HepG2 (cell line): ENCODE measurements around the gene MYO3B. TPM values are rescaled to one million over a fixed set of nuclear protein-coding genes. Genes with fewer than 3 reads are reported as not detected.

Source experiments
- ATF1 ChIP-seq: IDR thresholded peaks from 2 replicates; pipeline ENCODE4 v1.6.1; 2016; ENCODE audit warnings: mild to moderate bottlenecking, control low read depth
- ATF7 ChIP-seq, 2 experiments: fragments of 450-650 bp in 1 of 2; sonication (generic) in 1 of 2; formaldehyde crosslinking in 1 of 2; IDR thresholded peaks; 2 replicates each; pipeline versions ENCODE4 v1.4.0 to v1.6.1; 2016 to 2020; ENCODE audit warnings: antibody characterized with exemption in 1 of 2, mild to moderate bottlenecking in 1 of 2, missing genetic modification reagents in 1 of 2
- HES4 ChIP-seq: sonication (generic); formaldehyde crosslinking; IDR thresholded peaks from 2 replicates; pipeline ENCODE4 v1.9.0; 2021; ENCODE audit warnings: mild to moderate bottlenecking, missing genetic modification reagents, borderline replicate concordance
- HHEX ChIP-seq: IDR thresholded peaks from 2 replicates; pipeline ENCODE4 v1.6.1; 2016; ENCODE audit warnings: control low read depth
- SIN3A ChIP-seq: IDR thresholded peaks from 2 replicates; pipeline ENCODE4 v1.6.1; 2011; ENCODE audit warnings: low read depth, mild to moderate bottlenecking, control low read depth, low read length, borderline replicate concordance
- SMC3 ChIP-seq: IDR thresholded peaks from 2 replicates; pipeline ENCODE4 v1.6.1; 2011; ENCODE audit warnings: low read length, improper control_type of control experiment
- ZNF350 ChIP-seq: sonication (generic); formaldehyde crosslinking; IDR thresholded peaks from 2 replicates; pipeline ENCODE4 v1.4.0; 2020; ENCODE audit warnings: mild to moderate bottlenecking, low read depth, missing genetic modification reagents, borderline replicate concordance
- ZNF383 ChIP-seq: sonication (generic); formaldehyde crosslinking; IDR thresholded peaks from 2 replicates; pipeline ENCODE4 v1.4.0; 2020; ENCODE audit warnings: missing genetic modification reagents, mild to moderate bottlenecking, borderline replicate concordance
- ZSCAN12 ChIP-seq: sonication (generic); formaldehyde crosslinking; IDR thresholded peaks from 2 replicates; pipeline ENCODE4 v1.9.0; 2021; ENCODE audit warnings: mild to moderate bottlenecking, missing genetic modification reagents
- polyA plus RNA-seq, 8 experiments: library from polyadenylated mRNA; depleted of rRNA in 3 of 8; stranded (reverse) in 7 of 8; unstranded in 1 of 8; fragments of >200 nt; fragmentation: Illumina TruSeq in 4 of 8; extraction: Trizol in 4 of 8; gene quantifications; 2 replicates each; pipeline versions ENCODE4 v1.2.1 to v1.2.3, GENCODE V29; 2011 to 2016; ENCODE audit warnings: low read depth in 4 of 8, missing spikeins in 1 of 8, mixed read lengths in 1 of 8; ENCODE audit not compliant: insufficient read depth in 1 of 8
- total RNA-seq, 5 experiments: library from RNA; depleted of rRNA; stranded (reverse); fragments of >200 nt; fragmentation: Illumina TruSeq; extraction: Trizol; gene quantifications; 2 replicates each; pipeline ENCODE4 v1.2.3, GENCODE V29; 2016; ENCODE audit warnings: low read depth in 1 of 5
- TF ChIP-seq, protein P1 (sequence below): fragments of 450-650 bp; IDR thresholded peaks from 2 replicates; pipeline ENCODE4 v1.6.1; 2017; ENCODE audit warnings: mild to moderate bottlenecking
- TF ChIP-seq, protein P2 (sequence below): sonication (generic); formaldehyde crosslinking; IDR thresholded peaks from 2 replicates; pipeline ENCODE4 v1.9.0; 2021; ENCODE audit warnings: missing genetic modification reagents, mild to moderate bottlenecking, borderline replicate concordance
- TF ChIP-seq, protein P3 (sequence below): sonication (generic); formaldehyde crosslinking; IDR thresholded peaks from 2 replicates; pipeline ENCODE4 v1.5.1; 2020; ENCODE audit warnings: missing genetic modification reagents, mild to moderate bottlenecking, borderline replicate concordance
- TF ChIP-seq, protein P4 (sequence below): sonication (generic); formaldehyde crosslinking; IDR thresholded peaks from 2 replicates; pipeline ENCODE4 v1.8.0; 2022; ENCODE audit warnings: low read depth, missing genetic modification reagents
- TF ChIP-seq, protein P5 (sequence below): IDR thresholded peaks from 2 replicates; pipeline ENCODE4 v1.6.1; 2016; ENCODE audit warnings: missing genetic modification reagents, missing compliant biosample characterization
- TF ChIP-seq, protein P6 (sequence below): sonication (generic); formaldehyde crosslinking; IDR thresholded peaks from 2 replicates; pipeline ENCODE4 v1.8.0; 2022; ENCODE audit warnings: mild to moderate bottlenecking, missing genetic modification reagents, borderline replicate concordance
- TF ChIP-seq, protein P7 (sequence below): IDR thresholded peaks from 2 replicates; pipeline ENCODE4 v1.6.1; 2012; ENCODE audit warnings: inconsistent platforms

Gene MYO3B
- total and polyA plus RNA-seq, 2 of the 13 experiments (the other 11 are each of a cell fraction or from before 2014, with no cell fraction given): 0.01 TPM; not detected in 1

DNA sequence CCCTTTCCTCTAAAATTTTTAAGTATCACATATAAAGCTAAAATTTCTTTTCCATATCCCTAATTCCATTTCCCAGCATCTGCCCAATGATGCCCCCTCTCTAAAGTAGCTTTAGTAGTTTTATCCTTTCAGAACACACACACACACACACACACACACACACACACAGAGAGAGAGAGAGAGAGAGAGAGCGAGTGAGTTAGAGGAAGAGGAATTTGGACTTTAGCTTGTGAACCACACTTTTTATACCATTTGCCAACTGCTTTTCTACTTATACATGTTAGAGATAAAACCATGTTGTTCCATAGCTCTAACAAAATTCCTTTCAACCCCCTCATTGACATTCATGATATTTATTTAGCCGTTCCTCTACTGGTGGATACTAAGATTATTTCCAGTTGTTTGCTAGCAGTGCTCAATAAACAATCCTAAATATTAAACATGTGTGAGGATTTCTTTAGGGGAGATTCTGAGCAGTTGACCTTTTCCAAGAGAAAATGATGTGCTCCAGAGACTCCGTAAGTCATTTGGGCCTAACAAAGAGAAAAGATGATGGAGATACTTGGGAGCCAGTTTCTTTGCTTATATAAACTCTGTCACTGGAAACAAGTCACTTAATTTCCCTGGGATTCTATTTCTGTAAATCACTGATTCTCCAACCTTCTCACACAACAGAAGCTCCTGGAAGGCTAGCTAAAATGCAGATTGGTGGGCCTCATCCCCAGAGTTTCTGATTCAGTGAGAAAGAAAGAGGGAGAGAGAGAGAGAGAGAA is 307.5 kb downstream of the MYO3B start (continued):
- TF ChIP-seq, protein P1, sequence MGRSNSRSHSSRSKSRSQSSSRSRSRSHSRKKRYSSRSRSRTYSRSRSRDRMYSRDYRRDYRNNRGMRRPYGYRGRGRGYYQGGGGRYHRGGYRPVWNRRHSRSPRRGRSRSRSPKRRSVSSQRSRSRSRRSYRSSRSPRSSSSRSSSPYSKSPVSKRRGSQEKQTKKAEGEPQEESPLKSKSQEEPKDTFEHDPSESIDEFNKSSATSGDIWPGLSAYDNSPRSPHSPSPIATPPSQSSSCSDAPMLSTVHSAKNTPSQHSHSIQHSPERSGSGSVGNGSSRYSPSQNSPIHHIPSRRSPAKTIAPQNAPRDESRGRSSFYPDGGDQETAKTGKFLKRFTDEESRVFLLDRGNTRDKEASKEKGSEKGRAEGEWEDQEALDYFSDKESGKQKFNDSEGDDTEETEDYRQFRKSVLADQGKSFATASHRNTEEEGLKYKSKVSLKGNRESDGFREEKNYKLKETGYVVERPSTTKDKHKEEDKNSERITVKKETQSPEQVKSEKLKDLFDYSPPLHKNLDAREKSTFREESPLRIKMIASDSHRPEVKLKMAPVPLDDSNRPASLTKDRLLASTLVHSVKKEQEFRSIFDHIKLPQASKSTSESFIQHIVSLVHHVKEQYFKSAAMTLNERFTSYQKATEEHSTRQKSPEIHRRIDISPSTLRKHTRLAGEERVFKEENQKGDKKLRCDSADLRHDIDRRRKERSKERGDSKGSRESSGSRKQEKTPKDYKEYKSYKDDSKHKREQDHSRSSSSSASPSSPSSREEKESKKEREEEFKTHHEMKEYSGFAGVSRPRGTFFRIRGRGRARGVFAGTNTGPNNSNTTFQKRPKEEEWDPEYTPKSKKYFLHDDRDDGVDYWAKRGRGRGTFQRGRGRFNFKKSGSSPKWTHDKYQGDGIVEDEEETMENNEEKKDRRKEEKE: no peak
- TF ChIP-seq ATF7 (IDR thresholded peaks at IDR 0.05) (no peak), ATF7 (CRISPR knock-in tag; IDR thresholded peaks at IDR 0.05) (no peak), ZNF350 (CRISPR knock-in tag) (no peak), ZSCAN12 (CRISPR knock-in tag) (no peak), ATF1 (CRISPR knock-in tag) (peak; percentile 69; the same call in 1 of the 2 replicates), SMC3 (peak; percentile 14; the same call in 1 of the 2 replicates), HES4 (CRISPR knock-in tag) (no peak), ZNF383 (CRISPR knock-in tag) (no peak), HHEX (CRISPR knock-in tag) (no peak), SIN3A (no peak)
- TF ChIP-seq, protein P2, sequence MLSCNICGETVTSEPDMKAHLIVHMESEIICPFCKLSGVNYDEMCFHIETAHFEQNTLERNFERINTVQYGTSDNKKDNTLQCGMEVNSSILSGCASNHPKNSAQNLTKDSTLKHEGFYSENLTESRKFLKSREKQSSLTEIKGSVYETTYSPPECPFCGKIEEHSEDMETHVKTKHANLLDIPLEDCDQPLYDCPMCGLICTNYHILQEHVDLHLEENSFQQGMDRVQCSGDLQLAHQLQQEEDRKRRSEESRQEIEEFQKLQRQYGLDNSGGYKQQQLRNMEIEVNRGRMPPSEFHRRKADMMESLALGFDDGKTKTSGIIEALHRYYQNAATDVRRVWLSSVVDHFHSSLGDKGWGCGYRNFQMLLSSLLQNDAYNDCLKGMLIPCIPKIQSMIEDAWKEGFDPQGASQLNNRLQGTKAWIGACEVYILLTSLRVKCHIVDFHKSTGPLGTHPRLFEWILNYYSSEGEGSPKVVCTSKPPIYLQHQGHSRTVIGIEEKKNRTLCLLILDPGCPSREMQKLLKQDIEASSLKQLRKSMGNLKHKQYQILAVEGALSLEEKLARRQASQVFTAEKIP: no peak
- TF ChIP-seq, protein P3, sequence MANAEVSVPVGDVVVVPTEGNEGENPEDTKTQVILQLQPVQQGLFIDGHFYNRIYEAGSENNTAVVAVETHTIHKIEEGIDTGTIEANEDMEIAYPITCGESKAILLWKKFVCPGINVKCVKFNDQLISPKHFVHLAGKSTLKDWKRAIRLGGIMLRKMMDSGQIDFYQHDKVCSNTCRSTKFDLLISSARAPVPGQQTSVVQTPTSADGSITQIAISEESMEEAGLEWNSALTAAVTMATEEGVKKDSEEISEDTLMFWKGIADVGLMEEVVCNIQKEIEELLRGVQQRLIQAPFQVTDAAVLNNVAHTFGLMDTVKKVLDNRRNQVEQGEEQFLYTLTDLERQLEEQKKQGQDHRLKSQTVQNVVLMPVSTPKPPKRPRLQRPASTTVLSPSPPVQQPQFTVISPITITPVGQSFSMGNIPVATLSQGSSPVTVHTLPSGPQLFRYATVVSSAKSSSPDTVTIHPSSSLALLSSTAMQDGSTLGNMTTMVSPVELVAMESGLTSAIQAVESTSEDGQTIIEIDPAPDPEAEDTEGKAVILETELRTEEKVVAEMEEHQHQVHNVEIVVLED (CRISPR knock-in tag): no peak
- TF ChIP-seq, protein P4, sequence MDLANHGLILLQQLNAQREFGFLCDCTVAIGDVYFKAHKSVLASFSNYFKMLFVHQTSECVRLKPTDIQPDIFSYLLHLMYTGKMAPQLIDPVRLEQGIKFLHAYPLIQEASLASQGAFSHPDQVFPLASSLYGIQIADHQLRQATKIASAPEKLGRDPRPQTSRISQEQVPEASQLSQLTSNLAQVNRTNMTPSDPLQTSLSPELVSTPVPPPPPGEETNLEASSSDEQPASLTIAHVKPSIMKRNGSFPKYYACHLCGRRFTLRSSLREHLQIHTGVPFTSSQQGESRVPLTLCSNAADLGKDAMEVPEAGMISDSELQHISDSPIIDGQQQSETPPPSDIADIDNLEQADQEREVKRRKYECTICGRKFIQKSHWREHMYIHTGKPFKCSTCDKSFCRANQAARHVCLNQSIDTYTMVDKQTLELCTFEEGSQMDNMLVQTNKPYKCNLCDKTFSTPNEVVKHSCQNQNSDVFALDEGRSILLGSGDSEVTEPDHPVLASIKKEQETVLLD (CRISPR knock-in tag): no peak
- TF ChIP-seq, protein P5, sequence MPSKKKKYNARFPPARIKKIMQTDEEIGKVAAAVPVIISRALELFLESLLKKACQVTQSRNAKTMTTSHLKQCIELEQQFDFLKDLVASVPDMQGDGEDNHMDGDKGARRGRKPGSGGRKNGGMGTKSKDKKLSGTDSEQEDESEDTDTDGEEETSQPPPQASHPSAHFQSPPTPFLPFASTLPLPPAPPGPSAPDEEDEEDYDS: no peak
- TF ChIP-seq, protein P6, sequence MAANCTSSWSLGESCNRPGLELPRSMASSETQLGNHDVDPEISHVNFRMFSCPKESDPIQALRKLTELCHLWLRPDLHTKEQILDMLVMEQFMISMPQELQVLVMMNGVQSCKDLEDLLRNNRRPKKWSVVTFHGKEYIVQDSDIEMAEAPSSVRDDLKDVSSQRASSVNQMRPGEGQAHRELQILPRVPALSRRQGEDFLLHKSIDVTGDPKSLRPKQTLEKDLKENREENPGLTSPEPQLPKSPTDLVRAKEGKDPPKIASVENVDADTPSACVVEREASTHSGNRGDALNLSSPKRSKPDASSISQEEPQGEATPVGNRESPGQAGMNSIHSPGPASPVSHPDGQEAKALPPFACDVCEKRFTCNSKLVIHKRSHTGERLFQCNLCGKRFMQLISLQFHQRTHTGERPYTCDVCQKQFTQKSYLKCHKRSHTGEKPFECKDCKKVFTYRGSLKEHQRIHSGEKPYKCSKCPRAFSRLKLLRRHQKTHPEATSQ (CRISPR knock-in tag): no peak
- TF ChIP-seq, protein P7, sequence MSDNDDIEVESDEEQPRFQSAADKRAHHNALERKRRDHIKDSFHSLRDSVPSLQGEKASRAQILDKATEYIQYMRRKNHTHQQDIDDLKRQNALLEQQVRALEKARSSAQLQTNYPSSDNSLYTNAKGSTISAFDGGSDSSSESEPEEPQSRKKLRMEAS: peak; percentile 55
